K562 (cell line): ENCODE measurements around the gene USF2.

ENCODE experiments used
- POLR2H ChIP-seq: IDR thresholded peaks from 2 replicates; pipeline ENCODE4 v1.6.1; 2016; ENCODE audit warnings: missing genetic modification characterization, low read depth, mild to moderate bottlenecking, control low read depth, missing compliant biosample characterization, moderate library complexity
- ZEB2 ChIP-seq: fragments of 450-650 bp; IDR thresholded peaks from 2 replicates; pipeline ENCODE4 v1.6.1; 2016
- ZNF780A ChIP-seq: fragments of 250-450 bp; sonication (Bioruptor Pico); IDR thresholded peaks from 2 replicates; pipeline ENCODE4 v1.5.0; 2021; ENCODE audit warnings: mild to moderate bottlenecking
- ZSCAN29 ChIP-seq: fragments of 450-650 bp; IDR thresholded peaks from 2 replicates; pipeline ENCODE4 v1.6.1; 2017

DNA sequence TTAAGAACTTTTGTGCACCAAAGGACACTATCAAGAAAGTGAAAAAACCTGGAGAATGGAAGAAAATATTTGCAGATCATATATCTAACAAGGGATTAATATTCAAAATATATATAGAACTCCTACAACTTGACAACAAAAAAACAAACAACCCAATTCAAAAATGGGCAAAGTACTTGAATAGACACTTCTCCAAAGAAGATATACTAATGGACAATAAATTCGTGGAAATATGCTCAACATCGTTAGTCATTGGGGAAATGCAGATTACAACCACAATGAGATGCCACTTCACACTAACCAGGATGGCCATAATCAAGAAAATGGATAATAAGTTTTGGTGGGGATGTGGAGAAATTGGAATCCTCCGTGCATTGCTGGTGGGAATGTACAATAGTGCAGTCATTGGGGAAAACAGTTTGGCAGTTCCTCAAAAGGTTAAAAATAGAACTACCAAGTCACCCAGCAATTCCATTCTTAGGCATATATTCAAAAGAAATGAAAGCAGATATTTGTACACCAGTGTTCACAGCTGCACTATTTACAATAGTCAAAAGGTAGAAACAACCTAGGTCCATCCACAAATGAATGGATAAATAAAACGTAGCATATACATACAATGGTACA, 22.2 kb upstream of the USF2 start:
- TF ChIP-seq ZSCAN29 = no peak
- no peak for TF ChIP-seq ZNF780A (CRISPR knock-in tag)
- no peak for TF ChIP-seq POLR2H (tag)
- TF ChIP-seq ZEB2 = no peak
